Lower leg skin (tissue), 3 donors: ENCODE measurements around the gene C12orf54.

Experiments
- POLR2A ChIP-seq, 2 donors: fragments of 450-650 bp; IDR thresholded peaks; one replicate each; pipeline ENCODE4 v1.6.1; 2016 to 2017; ENCODE audit warnings: antibody characterized with exemption in 2 of 2, mild to moderate bottlenecking in 1 of 2, moderate library complexity in 1 of 2
- TF ChIP-seq, protein P1 (sequence below), 3 donors: fragments of 450-650 bp; IDR thresholded peaks; one replicate each; pipeline ENCODE4 v1.5.1; 2016; ENCODE audit warnings: antibody characterized with exemption in 3 of 3, mild to moderate bottlenecking in 3 of 3, moderate library complexity in 2 of 3

DNA sequence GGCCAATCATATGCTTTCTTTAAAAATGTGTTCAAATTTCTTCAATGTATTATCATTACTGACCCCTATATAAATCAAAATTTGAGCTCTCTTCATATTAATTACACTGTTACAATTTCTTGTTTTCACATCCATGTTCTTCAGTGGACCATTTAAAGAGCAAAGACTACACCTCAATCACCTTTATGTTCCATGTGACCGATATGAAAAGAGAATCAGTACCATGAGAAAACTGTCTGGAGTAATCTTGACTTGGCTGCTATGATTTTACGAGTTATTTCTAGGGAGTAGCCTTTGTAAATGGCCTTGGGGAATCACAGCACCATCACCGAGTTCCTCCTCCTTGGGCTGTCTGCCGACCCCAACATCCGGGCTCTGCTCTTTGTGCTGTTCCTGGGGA, 43.0 kb downstream of the C12orf54 start, which contains the start of gene OR8S1:
- TF ChIP-seq, protein P1, sequence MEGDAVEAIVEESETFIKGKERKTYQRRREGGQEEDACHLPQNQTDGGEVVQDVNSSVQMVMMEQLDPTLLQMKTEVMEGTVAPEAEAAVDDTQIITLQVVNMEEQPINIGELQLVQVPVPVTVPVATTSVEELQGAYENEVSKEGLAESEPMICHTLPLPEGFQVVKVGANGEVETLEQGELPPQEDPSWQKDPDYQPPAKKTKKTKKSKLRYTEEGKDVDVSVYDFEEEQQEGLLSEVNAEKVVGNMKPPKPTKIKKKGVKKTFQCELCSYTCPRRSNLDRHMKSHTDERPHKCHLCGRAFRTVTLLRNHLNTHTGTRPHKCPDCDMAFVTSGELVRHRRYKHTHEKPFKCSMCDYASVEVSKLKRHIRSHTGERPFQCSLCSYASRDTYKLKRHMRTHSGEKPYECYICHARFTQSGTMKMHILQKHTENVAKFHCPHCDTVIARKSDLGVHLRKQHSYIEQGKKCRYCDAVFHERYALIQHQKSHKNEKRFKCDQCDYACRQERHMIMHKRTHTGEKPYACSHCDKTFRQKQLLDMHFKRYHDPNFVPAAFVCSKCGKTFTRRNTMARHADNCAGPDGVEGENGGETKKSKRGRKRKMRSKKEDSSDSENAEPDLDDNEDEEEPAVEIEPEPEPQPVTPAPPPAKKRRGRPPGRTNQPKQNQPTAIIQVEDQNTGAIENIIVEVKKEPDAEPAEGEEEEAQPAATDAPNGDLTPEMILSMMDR (IDR thresholded peaks at IDR 0.05): no peak
- TF ChIP-seq POLR2A (IDR thresholded peaks at IDR 0.05): no peak
